ENCODE measurements around the gene TMPRSS12.
A peak's percentile ranks its signal among the peaks of the same experiment; 100 is the strongest.

Gene TMPRSS12

GRCh38 chr12:50922820-50923219 lies 80.1 kb downstream of the TMPRSS12 start:
- no peaks in the 10 kb centered on the region for H3K27me3 ChIP-seq (ENCODE audit: insufficient read depth, low read length, poor library complexity, severe bottlenecking)
- TF ChIP-seq EZH2phosphoT487 (IDR thresholded peaks at IDR 0.05; ENCODE audit: borderline replicate concordance): no peak
- no peak for TF ChIP-seq CTCF (conservative IDR thresholded peaks at IDR 0.05; ENCODE audit: low read length)
- H3K9me3 ChIP-seq (ENCODE audit: insufficient read depth, low read depth, low read length): no peaks in the 10 kb centered on the region; the same call in 1 of the 2 replicates
- no peaks in the 10 kb centered on the region for H3F3A ChIP-seq (ENCODE audit: low read depth)
- no peak overlapping the region for H3K4me3 ChIP-seq (ENCODE audit: low read length, poor library complexity, severe bottlenecking)
- peaks cover 6% of the 10 kb centered on the region for H4K20me1 ChIP-seq (ENCODE audit: insufficient read depth, low read length, poor library complexity, severe bottlenecking)
- H3K9ac ChIP-seq (ENCODE audit: low read depth, low read length, poor library complexity, severe bottlenecking): peak overlapping the region; percentile 38
- peaks cover 40% of the 10 kb centered on the region for H3K4me1 ChIP-seq (ENCODE audit: insufficient read depth, low read length, poor library complexity, severe bottlenecking)
- peak overlapping the region; percentile 98 for H3K4me2 ChIP-seq (ENCODE audit: low read depth, low read length, poor library complexity, severe bottlenecking)
- no peaks in the 10 kb centered on the region for H3K9me2 ChIP-seq (replicated peaks; ENCODE audit: low read depth, low read length)
- peaks cover 31% of the 10 kb centered on the region for H3K79me2 ChIP-seq (ENCODE audit: insufficient read depth, low read length)
- no peaks in the 10 kb centered on the region for H3K36me3 ChIP-seq (ENCODE audit: insufficient read depth, low read length)
- peak overlapping the region; percentile 69 for H2AFZ ChIP-seq (ENCODE audit: low read length)

GRCh38 chr12:50923361-50924130 lies 80.8 kb downstream of the TMPRSS12 start:
- peaks cover 47% of the 10 kb centered on the region for H3K4me1 ChIP-seq (ENCODE audit: insufficient read depth, low read length, poor library complexity, severe bottlenecking)
- peak overlapping the region; percentile 77; the same call in 1 of the 2 replicates for H2AFZ ChIP-seq (ENCODE audit: low read length)
- H3K9ac ChIP-seq (ENCODE audit: low read depth, low read length, poor library complexity, severe bottlenecking): peak overlapping the region; percentile 93
- no peaks in the 10 kb centered on the region for H3F3A ChIP-seq (ENCODE audit: low read depth)
- no peaks in the 10 kb centered on the region for H3K36me3 ChIP-seq (ENCODE audit: insufficient read depth, low read length)
- H4K20me1 ChIP-seq (ENCODE audit: insufficient read depth, low read length, poor library complexity, severe bottlenecking): peaks cover 7% of the 10 kb centered on the region
- H3K27me3 ChIP-seq (ENCODE audit: insufficient read depth, low read length, poor library complexity, severe bottlenecking): no peaks in the 10 kb centered on the region
- peaks cover 38% of the 10 kb centered on the region for H3K79me2 ChIP-seq (ENCODE audit: insufficient read depth, low read length)
- no peaks in the 10 kb centered on the region; the same call in 1 of the 2 replicates for H3K9me3 ChIP-seq (ENCODE audit: insufficient read depth, low read depth, low read length)
- H3K4me3 ChIP-seq (ENCODE audit: low read length, poor library complexity, severe bottlenecking): peak overlapping the region; percentile 92
- peak overlapping the region; percentile 98 for H3K4me2 ChIP-seq (ENCODE audit: low read depth, low read length, poor library complexity, severe bottlenecking)
- TF ChIP-seq CTCF (conservative IDR thresholded peaks at IDR 0.05; ENCODE audit: low read length) (no peak), EZH2phosphoT487 (IDR thresholded peaks at IDR 0.05; ENCODE audit: borderline replicate concordance) (no peak)
- no peaks in the 10 kb centered on the region for H3K9me2 ChIP-seq (replicated peaks; ENCODE audit: low read depth, low read length)

- Histone ChIP-seq H3K4me3 (ENCODE audit: low read length, poor library complexity, severe bottlenecking) (peak overlapping the region; percentile 92), H3K36me3 (ENCODE audit: insufficient read depth, low read length) (no peaks in the 10 kb centered on the region), H4K20me1 (ENCODE audit: insufficient read depth, low read length, poor library complexity, severe bottlenecking) (peaks cover 12% of the 10 kb centered on the region), H3K79me2 (ENCODE audit: insufficient read depth, low read length) (peaks cover 44% of the 10 kb centered on the region), H2AFZ (ENCODE audit: low read length) (peak overlapping the region; percentile 77), H3K9me3 (ENCODE audit: insufficient read depth, low read depth, low read length) (no peaks in the 10 kb centered on the region), H3K4me2 (ENCODE audit: low read depth, low read length, poor library complexity, severe bottlenecking) (peak overlapping the region; percentile 98), H3K27me3 (ENCODE audit: insufficient read depth, low read length, poor library complexity, severe bottlenecking) (no peaks in the 10 kb centered on the region), H3K9me2 (replicated peaks; ENCODE audit: low read depth, low read length) (no peaks in the 10 kb centered on the region), H3K4me1 (ENCODE audit: insufficient read depth, low read length, poor library complexity, severe bottlenecking) (peaks cover 52% of the 10 kb centered on the region), H3K9ac (ENCODE audit: low read depth, low read length, poor library complexity, severe bottlenecking) (peak overlapping the region; percentile 93), H3F3A (ENCODE audit: low read depth) (no peaks in the 10 kb centered on the region)
- TF ChIP-seq EZH2phosphoT487 (IDR thresholded peaks at IDR 0.05; ENCODE audit: borderline replicate concordance) (no peak), CTCF (conservative IDR thresholded peaks at IDR 0.05; ENCODE audit: low read length) (no peak)
Observed at GRCh38 chr12:50924131-50924438, 81.4 kb downstream of the TMPRSS12 start.
